NB4 (cell line): ENCODE data around the gene MTIF3.

Experiments
- DNase-seq: peaks from one replicate; pipeline ENCODE4 v3.0.0; 2010; ENCODE audit warnings: low read depth
- H3K4me3 ChIP-seq: one replicate; pipeline ENCODE4 v1.5.1; 2011; ENCODE audit warnings: mild to moderate bottlenecking, low read depth, low read length, moderate library complexity
- MYC ChIP-seq: IDR thresholded peaks from 2 replicates; pipeline ENCODE4 v1.6.1; 2011; ENCODE audit warnings: low read depth, low read length
- POLR2A ChIP-seq: IDR thresholded peaks from 2 replicates; pipeline ENCODE4 v1.6.1; 2011; ENCODE audit warnings: mild to moderate bottlenecking; ENCODE audit not compliant: insufficient read length; ENCODE audit errors: extremely low read depth
- TF ChIP-seq, protein P1 (sequence below): IDR thresholded peaks from 2 replicates; pipeline ENCODE4 v1.6.1; 2011; ENCODE audit warnings: low read depth, low read length
- TF ChIP-seq, protein P2 (sequence below): IDR thresholded peaks from one replicate; pipeline ENCODE4 v1.5.1; 2012; ENCODE audit warnings: low read depth, low read length

MTIF3 gene

DNA sequence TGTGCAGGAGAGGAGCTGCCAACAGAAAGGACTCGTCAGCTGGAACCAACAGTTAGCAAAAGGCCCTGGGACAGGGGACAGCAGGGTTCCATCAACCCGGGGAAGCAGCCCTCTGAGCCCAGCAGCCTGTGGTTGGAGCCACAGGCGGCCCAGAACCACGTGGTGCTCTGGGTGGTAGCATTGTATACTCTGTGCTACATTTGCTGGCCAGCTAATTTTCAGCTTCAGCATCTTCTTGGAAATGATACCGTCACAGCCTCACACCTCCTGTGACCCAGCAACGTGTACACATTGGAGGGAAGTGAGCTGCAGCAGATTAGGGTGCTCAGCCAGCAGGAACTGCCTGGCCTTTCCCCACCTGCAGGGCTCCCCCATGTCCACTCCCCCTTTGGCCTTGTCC is 13.1 kb upstream of the MTIF3 start:
- TF ChIP-seq POLR2A: no peak
- TF ChIP-seq, protein P1, sequence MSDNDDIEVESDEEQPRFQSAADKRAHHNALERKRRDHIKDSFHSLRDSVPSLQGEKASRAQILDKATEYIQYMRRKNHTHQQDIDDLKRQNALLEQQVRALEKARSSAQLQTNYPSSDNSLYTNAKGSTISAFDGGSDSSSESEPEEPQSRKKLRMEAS: peak; percentile 49
- no peak for DNase-seq
- H3K4me3 ChIP-seq: no peak overlapping the region

DNA sequence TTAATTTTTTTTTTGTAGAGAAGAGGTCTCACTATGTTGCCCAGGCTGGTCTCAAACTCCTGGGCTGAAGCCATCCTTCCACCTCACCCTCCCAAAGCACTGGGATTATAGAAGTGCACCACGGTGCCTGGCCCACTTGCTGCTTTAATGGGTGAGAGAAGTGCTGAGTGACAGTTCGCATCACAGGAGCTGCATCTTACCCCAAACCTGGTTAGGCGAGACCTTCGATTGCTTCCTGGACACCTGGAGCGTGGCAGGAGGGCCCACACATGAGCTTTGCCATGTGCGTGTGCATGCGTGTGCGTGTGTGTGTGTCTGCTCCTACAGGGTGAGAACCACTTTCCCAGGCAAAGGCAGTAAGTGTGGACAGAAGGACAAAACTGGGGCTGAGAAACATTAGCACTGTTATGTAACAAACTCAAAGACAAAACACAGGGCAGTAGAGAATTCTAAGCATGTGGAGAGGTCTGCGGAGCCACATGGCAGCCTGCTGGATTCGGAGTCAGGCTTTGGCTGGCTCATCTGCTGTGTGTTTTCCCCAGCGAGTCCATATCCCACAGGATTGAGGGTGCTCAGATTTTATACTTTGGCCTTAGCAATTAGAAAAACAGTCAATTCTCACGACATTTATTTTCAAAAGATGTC is 11.7 kb upstream of the MTIF3 start:
- TF ChIP-seq, protein P2, sequence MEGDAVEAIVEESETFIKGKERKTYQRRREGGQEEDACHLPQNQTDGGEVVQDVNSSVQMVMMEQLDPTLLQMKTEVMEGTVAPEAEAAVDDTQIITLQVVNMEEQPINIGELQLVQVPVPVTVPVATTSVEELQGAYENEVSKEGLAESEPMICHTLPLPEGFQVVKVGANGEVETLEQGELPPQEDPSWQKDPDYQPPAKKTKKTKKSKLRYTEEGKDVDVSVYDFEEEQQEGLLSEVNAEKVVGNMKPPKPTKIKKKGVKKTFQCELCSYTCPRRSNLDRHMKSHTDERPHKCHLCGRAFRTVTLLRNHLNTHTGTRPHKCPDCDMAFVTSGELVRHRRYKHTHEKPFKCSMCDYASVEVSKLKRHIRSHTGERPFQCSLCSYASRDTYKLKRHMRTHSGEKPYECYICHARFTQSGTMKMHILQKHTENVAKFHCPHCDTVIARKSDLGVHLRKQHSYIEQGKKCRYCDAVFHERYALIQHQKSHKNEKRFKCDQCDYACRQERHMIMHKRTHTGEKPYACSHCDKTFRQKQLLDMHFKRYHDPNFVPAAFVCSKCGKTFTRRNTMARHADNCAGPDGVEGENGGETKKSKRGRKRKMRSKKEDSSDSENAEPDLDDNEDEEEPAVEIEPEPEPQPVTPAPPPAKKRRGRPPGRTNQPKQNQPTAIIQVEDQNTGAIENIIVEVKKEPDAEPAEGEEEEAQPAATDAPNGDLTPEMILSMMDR: no peak
- TF ChIP-seq, protein P1: no peak
- no peak for TF ChIP-seq POLR2A
- TF ChIP-seq MYC: no peak
- no peak for DNase-seq
- no peak overlapping the region for H3K4me3 ChIP-seq

DNA sequence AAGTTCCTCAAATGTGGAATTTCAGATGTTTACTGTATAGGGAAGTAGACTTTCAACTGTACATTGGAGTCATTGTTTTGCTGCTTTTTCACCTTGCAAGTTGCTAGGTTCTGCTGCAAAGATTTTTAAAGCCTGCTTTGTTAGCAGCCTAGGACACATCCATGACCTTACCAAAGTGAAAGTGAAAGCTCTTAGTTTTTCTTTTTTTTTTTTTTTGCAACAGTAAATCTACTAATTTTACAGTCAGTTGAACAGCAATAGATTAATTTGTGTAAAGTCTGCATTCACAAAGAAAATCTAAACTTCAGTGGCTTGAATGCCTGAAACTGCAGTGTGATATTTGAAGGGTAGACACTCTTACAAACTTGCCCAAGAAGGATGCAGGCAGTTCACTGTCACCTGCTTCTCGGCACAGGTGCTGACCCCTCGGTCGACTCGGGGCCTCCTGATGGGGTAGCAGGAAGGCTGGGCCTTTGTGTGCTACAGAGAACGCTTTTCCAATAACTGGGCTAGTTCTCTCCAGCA is 5.0 kb upstream of the MTIF3 start:
- no peak for DNase-seq
- TF ChIP-seq MYC (no peak), POLR2A (no peak)
- TF ChIP-seq, protein P1: no peak
- TF ChIP-seq, protein P2: no peak
- H3K4me3 ChIP-seq: no peak overlapping the region

DNA sequence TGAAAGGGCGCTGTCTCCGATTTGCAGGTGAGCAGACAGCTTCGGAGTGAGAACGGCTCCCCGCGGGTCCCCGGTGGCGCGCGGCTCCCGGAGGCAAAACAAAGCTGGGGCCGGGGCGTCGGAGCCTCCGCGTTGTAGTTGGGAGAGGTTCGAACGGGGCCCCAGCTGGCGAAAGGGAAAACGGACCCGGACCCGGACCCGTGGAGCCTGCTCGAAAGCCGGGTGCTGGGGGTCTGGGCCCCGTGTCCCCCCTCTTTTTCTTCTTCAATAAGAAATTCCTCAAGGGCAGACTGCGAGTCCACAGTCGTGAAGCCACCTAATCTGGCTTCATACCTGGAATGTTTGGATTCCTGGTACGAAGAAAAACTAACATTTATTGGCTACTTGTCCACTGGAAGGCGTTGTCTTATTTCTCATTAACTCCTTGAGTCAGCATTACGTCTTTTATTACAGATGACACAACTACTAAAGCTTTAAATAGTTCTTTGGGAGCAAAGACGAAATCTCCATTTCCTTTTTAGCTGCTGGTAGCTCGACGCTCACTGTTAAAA is 632 bp upstream of the MTIF3 start:
- TF ChIP-seq POLR2A (no peak), MYC (0 out of 2 replicates have a peak, but pooled peaks have one; percentile 13)
- TF ChIP-seq, protein P2: peak; percentile 1
- TF ChIP-seq, protein P1: 0 out of 2 replicates have a peak, but pooled peaks have one; percentile 24
- peak overlapping the region; percentile 83 for H3K4me3 ChIP-seq
- DNase-seq: peak; percentile 45

DNA sequence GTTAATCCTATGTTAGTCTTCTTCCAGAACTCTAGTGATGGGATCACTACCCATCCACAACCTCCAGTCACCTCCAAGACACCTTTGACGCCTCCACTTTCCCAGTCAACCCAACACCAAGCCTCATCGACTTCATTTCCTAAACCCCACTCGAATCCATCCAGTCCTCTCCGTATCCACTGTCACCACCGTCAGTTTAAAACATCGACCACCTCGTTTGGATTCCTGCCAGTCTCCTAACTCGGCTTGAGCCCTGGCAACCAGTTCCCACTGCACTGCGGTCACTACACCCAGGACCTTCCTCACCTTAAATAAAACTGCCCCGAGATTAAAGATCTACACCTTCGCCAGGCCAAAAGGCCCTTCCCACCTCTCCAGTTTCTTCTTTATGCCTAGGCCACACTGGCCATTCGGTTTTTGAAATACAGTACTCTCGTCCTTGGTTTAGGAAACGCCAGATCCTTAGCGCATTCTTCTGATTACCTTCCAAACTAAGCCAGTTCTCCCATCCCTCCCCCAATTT is 1.2 kb downstream of the MTIF3 start:
- no peak for DNase-seq
- peak overlapping the region; percentile 83 for H3K4me3 ChIP-seq
- TF ChIP-seq MYC (no peak), POLR2A (no peak)
- TF ChIP-seq, protein P1: no peak
- TF ChIP-seq, protein P2: no peak

DNA sequence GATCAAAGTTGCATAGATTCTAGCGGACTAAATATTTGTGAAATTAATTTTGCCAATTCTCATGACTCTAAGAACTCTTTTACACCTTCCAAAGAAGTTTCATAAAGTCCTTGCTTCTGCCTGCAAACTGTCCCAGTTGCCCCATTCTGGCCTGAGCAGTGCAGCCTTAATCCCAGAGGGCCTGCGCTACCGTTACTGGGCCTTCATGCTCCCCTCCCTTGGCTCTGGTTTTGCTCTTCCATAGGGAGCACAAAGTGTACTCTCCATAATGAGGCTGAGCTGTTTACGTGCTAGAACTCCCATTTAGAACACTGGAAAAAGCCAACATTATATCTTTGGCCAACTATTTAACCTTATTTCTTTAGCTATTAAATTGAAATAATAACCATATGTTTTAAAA is 2.1 kb downstream of the MTIF3 start:
- no peak overlapping the region for H3K4me3 ChIP-seq
- TF ChIP-seq, protein P2: no peak
- TF ChIP-seq MYC (no peak), POLR2A (no peak)
- TF ChIP-seq, protein P1: no peak

More for the DNA sequence above, 2.1 kb downstream of the MTIF3 start:
- DNase-seq: no peak
